Activated CD8-positive, alpha-beta memory T cell treated with anti-CD3 and anti-CD28 coated beads for 36 hours (primary cell): ENCODE measurements around the gene DNASE1L2. TPM values are rescaled to one million over a fixed set of nuclear protein-coding genes. Genes with fewer than 3 reads are reported as not detected.

Source experiments
- CTCF ChIA-PET: fragments of 350-600 bp; sonication (Branson Sonifier 250); formaldehyde crosslinking; loops from one replicate; lab custom pipeline; 2021; ENCODE audit warnings: antibody characterized with exemption; lab: Charles Lee
- POLR2A ChIA-PET: fragments of 350-600 bp; sonication (Branson Sonifier 250); formaldehyde crosslinking; loops from one replicate; lab custom pipeline; 2021; ENCODE audit warnings: antibody characterized with exemption; lab: Charles Lee
- total RNA-seq, 2 experiments: library from RNA; stranded (reverse); gene quantifications; one replicate each; pipeline ENCODE4 v1.2.3, GENCODE V29; 2021

Gene DNASE1L2
- total RNA-seq, 2 experiments from 2014 or later, result 1.3 to 1.4 TPM

DNA sequence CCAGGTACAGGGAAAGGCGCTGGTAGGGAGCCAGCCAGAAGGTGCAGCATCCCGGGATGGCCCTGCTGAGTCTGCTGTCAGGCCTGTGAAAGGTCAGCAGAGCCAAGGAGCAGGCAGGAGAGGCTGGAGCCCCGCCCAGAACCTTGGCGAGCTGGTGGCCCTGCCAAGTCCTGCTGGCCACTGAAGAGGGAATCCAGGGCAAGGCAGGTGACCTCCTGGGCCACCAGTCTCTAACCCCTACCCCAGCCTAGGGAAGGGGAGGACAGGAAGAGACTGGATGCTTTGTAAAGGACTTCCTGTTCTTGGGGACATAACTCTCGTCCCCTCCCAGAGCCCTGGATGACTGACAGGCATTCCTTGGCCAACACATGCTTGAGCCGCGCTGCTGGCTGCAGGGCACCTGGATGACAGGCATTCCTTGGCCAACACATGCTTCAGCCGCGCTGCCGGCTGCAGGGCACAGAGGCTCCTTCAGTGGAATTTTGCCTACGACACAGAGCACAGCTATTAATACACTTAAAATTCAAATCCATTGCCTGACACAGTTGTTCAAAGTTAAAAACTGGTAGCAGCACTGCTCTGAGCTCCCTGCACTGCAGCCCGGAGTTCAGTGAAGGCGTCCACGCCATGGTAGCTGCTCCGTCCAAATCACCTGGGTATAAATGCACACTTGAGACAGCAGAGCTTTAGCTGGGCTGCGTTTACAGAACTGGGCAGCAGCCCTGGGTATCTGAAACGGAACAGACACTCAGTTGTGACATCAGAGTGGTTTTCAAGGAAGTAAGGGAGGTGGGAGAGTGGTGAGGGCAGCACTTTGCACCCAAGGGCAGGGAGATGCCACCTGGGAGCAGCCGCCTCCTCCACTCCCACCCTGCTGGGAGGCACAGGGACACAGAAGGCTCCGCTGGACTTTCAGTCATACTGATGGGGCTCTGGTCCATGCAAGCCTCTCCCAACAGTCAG, 23.6 kb upstream of the DNASE1L2 start:
- POLR2A ChIA-PET, result interaction anchor here (0.5 to 1.0 kb wide), 2 partner anchors 40 to 229 kb away, joined by 4 to 7 read pairs; no protein-coding TSS in a partner anchor

DNA sequence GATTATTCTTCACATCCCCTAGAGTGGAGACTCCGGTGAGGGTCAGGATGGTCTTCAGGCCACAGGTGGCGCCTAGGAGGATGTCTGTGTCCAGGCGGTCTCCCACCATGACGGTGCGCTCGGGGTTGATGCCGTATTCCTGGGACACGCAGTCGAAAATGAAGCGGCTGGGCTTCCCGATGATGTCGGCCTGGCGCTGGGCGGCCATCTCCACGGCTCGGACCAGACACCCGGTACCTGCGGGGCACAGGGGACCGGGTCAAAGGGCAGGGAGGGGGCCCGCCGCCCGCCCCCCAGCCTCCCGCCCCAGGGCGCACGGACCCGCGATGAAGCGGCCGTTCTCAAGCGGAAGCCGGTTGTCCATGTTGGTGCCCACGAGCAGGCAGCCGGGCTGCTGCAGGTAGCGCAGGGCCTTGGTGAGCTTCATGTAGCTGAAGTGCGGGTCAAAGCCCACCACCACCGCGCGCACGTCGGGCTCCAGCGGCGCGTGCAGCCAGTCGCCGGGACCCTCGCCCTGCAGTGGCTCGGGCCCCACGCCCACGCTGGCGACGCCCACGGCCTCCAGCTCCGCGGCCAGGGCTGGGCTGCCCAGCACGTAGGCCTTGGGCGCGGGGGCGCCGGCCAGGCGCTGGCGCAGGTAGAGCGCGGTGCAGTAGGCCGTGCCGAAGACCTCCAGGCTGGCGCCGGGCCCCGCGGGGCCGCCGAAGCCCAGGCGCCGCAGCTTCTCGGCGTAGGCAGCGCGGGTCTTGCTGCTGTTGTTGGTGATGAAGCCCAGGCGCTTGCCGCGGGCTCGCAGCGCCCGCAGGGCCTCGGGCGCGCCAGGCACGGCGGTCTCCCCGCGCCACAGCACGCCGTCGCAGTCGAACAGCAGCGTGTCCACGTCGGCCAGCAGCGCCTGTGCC, 22.2 kb upstream of the DNASE1L2 start:
- CTCF ChIA-PET, result interaction anchor here (1.2 to 1.3 kb wide), 2 partner anchors 37 to 198 kb away, joined by 3 to 5 read pairs; partner anchors contain the start of gene ECI1
- POLR2A ChIA-PET, result interaction anchor here (0.6 to 2.3 kb wide), 5 partner anchors 8 to 509 kb away, joined by 3 to 22 read pairs (median 6); partner anchors contain the start of genes ECI1, MLST8, RPS2 and TRAF7

More for the DNA sequence above, 23.6 kb upstream of the DNASE1L2 start:
- CTCF ChIA-PET, result interaction anchor here (0.8 kb wide), 1 partner anchor 18 kb away, joined by 3 read pairs; no protein-coding TSS in a partner anchor

DNA sequence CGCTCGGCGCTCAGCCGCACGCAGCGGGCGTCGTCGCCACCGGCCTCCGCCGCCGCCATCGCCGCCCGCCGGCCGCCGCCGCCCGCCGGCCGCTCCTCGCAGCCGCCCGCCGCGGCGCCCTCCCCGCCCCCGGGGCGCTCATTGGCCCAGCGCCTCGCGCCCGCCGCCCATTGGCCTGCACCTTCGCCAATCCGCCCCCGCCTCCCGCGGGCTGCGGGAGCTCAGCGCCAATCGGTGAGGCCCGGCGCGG, 21.6 kb upstream of the DNASE1L2 start, which contains the start of gene PGP:
TSS of gene PGP (minus strand) at position 122 of the 250 bp plus-strand sequence. CDS start at position 59, 63 bp downstream.
- CTCF ChIA-PET, result interaction anchor here (0.8 to 1.3 kb wide), 3 partner anchors 17 to 199 kb away, joined by 3 to 5 read pairs (median 3); partner anchors contain the start of gene ECI1
- POLR2A ChIA-PET, result interaction anchor here (0.6 to 2.3 kb wide), 4 partner anchors 9 to 510 kb away, joined by 3 to 22 read pairs (median 10); partner anchors contain the start of genes ECI1, MLST8 and RPS2

DNA sequence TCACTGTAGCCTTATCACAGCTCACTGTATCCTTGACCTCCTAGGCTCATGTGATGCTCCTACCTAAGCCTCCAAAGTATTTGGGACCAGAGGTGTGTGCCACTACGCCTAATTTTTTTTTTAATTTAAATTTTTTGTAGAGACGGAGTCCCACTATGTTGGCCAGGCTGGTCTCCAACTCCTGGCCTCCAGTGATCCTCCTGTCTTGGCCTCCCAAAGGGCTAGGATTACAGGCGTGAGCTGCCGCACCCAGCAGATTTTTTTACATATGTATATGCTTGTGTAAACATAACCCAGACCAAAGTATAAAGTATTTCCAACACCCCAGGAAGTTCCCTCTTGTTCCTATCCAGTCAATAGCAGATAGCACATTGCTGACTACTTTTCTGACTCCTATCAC, 19.9 kb upstream of the DNASE1L2 start:
- ChIA-PET POLR2A (interaction anchor here (0.6 kb wide), 1 partner anchor 510 kb away, joined by 3 read pairs; the partner anchor contains the start of gene MAPK8IP3), CTCF (interaction anchor here (0.9 to 1.1 kb wide), 2 partner anchors 22 to 76 kb away, joined by 3 to 4 read pairs; no protein-coding TSS in a partner anchor)

DNA sequence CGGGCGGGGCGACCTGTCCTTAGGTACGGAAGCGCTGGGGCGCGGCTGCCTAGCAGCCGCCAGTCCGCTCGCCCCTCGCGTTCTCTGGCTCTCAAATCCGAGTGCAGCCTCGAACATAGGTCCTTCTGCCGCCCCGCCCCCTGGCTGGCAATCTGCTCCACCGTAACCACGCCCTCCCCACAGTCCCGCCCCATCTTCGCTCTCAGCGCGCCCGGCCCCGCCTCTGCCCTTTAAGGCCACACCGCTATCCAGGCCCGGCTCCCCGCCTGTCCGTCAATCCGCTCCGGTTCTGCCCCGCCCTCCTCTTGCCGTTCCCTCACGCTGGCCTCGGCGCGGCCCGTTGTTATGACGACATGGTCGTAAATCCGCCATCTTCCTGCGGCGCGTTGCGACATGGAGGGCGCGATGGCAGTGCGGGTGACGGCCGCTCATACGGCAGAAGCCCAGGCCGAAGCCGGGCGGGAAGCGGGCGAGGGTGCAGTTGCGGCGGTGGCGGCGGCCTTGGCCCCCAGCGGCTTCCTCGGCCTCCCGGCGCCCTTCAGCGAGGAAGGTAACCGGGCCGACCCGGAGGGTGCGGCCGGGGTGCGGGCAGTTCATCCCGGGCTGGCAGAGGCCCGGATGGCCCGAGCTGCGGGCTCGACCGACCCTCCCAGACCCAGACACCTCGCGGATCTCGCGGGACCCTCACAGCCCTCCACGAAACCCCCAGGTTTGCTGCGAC, 12.9 kb upstream of the DNASE1L2 start, which contains the start of gene E4F1:
TSS of gene E4F1 (plus strand) at position 371 of the 721 bp plus-strand sequence. CDS start at position 394, 23 bp downstream.
- ChIA-PET CTCF (interaction anchor here (0.7 to 1.9 kb wide), 3 partner anchors 20 to 28 kb away, joined by 3 to 5 read pairs (median 3); partner anchors contain the start of gene ECI1), POLR2A (no interaction called here)

DNA sequence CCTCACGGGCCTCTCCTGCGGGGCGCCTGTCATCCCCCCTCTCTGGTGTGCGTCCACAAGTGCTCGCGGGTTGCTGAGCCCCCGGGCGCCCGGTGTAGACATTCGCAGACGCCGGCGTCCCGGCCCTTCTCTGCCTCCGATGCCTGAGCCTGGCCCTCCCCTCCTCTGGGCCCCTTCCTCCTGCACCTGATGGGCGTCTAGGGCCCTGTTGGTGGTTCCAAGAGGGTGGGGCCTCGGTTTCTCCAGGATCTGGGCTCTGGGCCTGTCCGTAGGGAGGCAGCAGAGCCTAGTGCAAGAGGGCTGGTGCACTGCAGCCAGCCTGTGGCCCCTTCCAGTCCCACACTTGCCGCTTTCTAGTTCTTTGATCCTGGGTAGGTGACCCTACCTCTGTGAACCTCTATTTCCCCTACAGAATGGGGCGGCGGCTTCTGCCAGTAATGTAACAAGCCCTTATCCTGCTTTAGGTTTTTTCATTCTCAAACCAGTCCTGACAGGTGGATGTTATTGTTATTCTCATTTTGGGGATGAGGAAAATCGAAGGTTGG, 12.2 kb upstream of the DNASE1L2 start:
- ChIA-PET POLR2A (no interaction called here), CTCF (interaction anchor here (1.9 kb wide), 1 partner anchor 28 kb away, joined by 5 read pairs; the partner anchor contains the start of gene ECI1)

DNA sequence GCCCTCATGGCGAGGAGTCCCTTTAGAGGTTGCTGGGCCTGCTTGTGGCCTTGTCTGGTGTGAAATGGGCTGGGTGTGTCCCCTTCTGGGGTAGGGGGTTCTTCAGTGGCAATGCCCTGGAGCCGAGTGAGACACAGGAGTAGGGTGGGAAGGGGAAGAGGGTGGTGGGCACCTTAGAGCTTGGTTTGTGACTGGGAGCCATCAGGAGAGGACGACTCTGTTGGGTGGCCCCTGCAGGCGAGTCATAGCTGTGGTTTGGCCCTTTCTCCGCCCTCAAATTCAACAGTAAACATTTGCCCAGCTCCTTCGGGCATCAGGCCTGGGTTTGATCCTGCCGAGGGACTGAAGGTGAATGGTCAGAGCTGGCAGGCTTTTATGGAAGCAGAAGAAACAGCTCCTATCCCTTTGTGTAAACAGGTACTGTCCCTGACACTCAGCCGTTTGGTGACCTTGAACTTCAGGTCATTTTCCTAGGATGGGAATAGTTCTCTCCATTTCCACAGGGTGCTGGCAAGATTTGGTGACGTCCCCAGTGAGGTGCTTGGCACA, 9.9 kb upstream of the DNASE1L2 start:
- ChIA-PET POLR2A (no interaction called here), CTCF (no interaction called here)

DNA sequence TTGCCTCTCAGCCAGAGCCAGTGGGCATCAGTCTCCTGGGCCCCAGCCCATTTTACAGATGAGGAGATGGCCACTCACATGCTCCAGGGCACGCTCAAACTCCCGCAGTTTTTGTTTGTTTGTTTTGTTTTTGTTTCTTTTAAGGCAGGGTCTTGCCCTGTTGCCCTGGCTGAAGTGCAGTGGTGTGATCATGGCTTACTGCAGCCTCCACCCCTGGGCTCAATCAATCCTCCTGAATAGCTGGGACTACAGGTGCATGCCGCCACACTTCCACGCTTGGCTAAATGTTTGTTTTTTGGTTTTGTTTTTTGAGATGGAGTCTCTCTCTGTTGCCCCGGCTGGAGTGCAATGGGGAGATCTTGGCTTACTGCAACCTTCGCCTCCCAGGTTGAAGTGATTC, 9.3 kb upstream of the DNASE1L2 start:
- POLR2A ChIA-PET, result no interaction called here
- CTCF ChIA-PET, result no interaction called here

DNA sequence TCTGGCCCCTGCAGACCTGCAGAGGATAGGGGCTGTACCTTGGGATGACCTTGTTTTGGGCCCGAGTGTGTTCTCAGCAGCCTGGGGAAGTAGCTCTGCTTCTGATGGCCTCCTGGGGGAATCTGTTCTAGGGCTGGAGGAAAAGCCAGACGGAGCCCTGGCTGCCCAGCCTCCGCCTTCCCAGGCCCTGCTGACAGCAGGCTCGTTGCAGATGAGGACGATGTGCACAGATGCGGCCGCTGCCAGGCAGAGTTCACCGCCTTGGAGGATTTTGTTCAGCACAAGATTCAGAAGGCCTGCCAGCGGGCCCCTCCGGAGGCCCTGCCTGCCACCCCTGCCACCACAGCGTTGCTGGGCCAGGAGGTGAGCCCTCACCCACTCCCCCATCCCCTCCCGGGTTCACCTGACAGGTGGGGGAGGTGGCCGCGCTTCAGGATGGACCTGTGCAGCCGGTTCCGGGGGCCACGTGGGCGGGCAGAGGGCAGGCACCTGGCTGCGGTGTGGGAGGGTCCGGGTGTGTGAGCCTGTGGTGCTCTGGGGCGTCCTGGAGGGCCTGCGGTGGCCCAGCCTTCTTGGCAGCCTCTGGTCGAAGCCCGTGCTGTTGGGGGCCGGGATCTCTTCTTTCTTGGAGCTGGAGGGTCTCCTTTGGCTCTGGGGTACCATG, 8.0 kb upstream of the DNASE1L2 start:
- ChIA-PET POLR2A (interaction anchor here (0.6 kb wide), 1 partner anchor 20 kb away, joined by 3 read pairs; no protein-coding TSS in a partner anchor), CTCF (no interaction called here)

DNA sequence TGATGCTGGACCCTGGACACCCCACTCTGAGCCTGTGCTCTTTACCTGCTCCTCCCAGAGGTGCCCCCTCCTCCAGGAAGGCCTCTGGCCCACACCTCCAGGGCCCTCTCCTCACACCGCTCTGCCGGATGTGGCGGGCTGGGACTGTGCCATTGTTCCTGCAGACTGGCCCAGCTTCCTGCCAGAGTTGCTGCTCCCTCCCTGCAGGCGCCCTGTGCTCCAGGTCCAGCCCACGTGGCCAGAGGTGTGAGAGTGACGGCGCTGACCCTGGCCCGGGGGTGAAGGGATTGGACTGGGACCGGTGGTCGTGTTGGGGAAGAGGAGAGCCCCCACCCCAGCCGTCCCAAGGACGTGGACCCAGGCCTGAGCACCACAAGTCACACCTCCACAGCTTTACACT, 7.2 kb upstream of the DNASE1L2 start:
- CTCF ChIA-PET, result no interaction called here
- POLR2A ChIA-PET, result no interaction called here

DNA sequence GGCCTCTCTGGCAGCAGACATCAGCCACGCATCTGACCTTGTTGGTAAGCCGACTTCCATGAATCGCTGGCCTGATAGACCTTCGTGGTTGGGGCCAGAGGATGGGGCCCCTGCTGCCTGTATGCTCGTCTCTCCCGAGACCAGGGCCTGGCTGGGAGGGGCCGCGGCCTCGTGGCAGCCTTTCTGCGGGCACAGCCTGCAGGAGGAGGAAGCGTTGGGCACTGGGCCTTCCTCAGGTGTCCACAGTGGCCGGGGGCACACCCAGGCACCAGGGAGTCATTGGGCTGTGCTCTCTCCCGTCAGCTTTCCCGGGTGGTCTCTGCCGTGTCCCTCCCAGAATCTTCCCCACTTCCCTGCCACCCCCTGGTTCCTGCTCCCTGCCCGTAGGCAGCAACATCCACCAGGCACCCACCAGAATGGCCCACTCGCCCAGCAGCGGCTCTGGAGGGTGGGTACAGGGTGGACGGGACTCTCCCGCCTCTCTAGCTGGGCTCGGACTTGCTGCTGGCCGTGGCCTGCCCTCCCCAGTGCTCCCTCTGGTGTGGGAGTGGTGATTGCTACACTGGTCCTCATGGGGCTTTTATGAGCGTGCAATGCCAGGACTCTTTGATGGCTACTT, 6.5 kb upstream of the DNASE1L2 start:
- POLR2A ChIA-PET, result no interaction called here

DNA sequence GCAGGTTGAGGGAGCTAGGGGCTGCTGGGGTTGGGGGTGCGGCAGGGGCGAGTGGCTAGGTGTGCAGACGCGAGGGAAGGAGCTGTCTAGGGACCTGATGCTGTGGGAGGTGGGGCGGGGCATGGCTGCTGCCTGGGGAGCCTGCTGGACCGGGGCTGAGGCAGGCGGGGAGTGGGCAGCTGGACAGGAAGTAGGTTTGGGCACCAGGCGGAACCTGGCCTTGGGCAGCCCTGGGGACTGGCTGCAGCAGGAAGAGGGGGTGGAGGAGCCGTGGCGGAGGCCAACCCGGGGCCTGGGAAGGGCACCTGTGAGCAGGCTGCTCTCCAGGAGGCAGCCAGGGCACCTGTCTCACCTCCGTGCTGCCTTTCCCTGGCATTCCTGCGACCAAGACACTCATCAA, 5.9 kb upstream of the DNASE1L2 start:
- ChIA-PET CTCF (no interaction called here), POLR2A (no interaction called here)

More for the DNA sequence above, 6.5 kb upstream of the DNASE1L2 start:
- CTCF ChIA-PET, result no interaction called here

DNA sequence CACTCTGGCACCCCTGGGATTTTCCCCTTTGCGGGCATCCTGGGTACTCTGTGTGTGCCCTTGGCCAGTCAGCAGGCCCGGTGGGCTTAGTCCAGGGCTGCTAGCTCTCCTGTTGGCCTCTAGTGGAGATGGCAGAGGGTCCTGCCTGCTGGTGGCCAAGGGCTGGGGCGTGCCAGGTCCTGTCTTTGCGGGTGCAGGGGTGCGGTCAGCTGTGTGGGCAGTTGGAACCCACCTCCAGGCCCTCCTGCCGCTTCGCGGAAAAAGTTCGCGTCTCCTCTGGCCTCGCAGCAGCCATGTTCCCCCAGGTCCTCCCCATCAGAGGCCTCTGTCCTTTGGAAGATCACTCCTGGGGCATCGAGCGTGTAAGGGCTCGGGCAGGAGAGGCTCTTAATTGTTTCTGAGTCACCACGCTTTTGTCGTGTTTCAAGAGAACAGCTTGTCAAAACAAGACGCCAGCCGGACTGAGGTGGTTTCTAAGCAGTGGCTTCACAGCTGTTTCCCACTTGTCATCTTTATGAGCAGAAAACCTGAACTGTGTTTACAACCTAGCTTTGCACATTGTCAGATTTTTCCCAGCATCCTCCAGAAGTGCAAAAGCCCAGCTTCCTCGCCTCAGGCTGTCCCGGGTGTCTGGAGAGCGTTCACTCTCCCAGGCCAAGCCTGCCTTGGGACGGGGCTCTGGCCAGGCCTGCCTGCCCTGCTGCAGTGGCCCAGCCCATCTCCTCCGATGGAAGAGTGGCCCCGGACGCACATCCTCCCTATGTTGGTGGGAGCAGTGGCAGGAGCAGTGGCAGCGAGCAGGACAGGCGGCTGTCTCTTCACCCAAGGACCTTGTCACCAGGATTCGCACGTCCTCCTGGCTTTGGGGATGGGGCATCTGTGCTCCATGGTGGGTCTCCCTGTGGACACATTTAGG, 5.0 kb upstream of the DNASE1L2 start:
- POLR2A ChIA-PET, result no interaction called here
- CTCF ChIA-PET, result no interaction called here

DNA sequence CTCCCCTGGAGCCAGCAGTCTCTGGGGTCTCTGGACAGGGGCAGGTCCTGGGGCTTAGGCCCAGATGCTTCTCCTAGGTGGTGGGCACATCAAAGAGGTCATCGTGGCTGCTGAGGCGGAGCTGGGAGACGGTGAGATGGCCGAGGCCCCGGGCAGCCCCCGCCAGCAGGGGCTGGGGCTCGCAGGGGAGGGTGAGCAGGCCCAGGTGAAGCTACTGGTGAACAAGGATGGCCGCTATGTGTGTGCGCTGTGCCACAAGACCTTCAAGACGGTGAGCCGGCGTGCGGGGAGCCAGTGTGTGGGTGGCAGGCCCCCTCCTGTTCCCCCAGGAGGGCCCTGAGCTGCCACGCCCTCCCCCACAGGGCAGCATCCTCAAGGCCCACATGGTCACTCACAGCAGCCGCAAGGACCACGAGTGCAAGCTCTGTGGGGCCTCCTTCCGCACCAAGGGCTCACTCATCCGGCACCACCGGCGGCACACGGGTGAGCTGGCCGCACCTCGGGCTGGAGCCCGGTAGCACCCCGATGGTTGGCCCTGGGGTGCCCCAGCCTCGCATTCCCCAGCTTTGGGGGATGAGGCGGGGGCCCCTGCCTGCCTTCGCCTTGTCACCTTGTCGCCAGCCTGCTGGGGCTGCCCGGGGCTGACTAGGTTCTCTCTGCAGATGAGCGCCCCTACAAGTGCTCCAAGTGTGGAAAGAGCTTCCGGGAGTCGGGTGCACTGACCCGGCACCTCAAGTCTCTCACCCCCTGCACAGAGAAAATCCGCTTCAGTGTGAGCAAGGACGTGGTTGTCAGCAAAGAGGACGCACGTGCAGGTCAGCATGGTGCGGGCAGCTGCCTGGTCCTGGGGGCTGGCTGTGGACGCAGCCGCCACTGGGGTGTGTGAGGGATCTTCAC, 3.9 kb upstream of the DNASE1L2 start:
- ChIA-PET POLR2A (no interaction called here), CTCF (no interaction called here)
